HPDE6-E6E7 (cell line): ENCODE data around the gene BPIFB6.

Source experiments
- DNase-seq: peaks from one replicate; pipeline ENCODE4 v3.0.0; 2011; ENCODE audit warnings: missing footprints; ENCODE audit errors: extremely low spot score

BPIFB6 gene

GRCh38 chr20:33086052-33086722 is 54.7 kb downstream of the BPIFB6 start:
- DNase-seq: no peak

DNA sequence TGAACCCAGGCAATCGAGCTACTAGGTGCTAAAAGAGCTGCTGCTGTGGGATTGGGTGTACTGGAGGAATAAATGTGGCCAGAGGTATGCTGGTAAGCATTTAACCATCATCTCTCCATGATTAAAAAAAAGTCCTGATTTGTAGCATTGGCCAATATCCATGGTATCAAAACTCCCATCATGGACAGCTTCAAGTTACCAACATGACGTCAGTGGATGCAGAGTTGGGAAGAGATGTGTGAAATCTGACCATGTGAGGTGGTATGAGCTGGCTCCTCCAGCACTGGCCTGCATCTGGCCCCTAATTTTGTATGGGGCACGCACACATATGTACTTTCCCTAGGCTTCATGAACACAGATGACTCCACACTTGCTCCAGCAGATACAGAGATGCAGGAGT is 59.7 kb downstream of the BPIFB6 start:
- DNase-seq: no peak

GRCh38 chr20:33091693-33092092 is 60.2 kb downstream of the BPIFB6 start:
- DNase-seq: no peak

GRCh38 chr20:33092361-33092760 is 60.9 kb downstream of the BPIFB6 start:
- DNase-seq: no peak

GRCh38 chr20:33093074-33093473 is 61.6 kb downstream of the BPIFB6 start:
- no peak for DNase-seq

GRCh38 chr20:33093582-33093981 is 62.1 kb downstream of the BPIFB6 start:
- DNase-seq: no peak
